Measurements from ENCODE around the gene PCAT6.

The PCAT6 gene

GRCh38 chr1:202848191-202848542 is 37.4 kb downstream of the PCAT6 start:
- DNase-seq (ENCODE audit: low read depth), result no peak

GRCh38 chr1:202850593-202851362 is 40.0 kb downstream of the PCAT6 start:
- DNase-seq (ENCODE audit: low read depth), result no peak

GRCh38 chr1:202852163-202852904 is 41.6 kb downstream of the PCAT6 start:
- no peak for DNase-seq (ENCODE audit: low read depth)

- no peak for DNase-seq (ENCODE audit: low read depth)
Measured at GRCh38 chr1:202854787-202855186, 44.0 kb downstream of the PCAT6 start.

- DNase-seq (ENCODE audit: low read depth), result no peak
Measured at GRCh38 chr1:202856014-202856413, 45.3 kb downstream of the PCAT6 start.

- DNase-seq (ENCODE audit: low read depth), result no peak
Measured at GRCh38 chr1:202857136-202857610, 46.4 kb downstream of the PCAT6 start.

- no peak for DNase-seq (ENCODE audit: low read depth)
Measured at GRCh38 chr1:202858331-202858730, 47.6 kb downstream of the PCAT6 start.

GRCh38 chr1:202858789-202859414 is 48.1 kb downstream of the PCAT6 start:
- no peak for DNase-seq (ENCODE audit: low read depth)

GRCh38 chr1:202860744-202861419 is 50.1 kb downstream of the PCAT6 start:
- DNase-seq (ENCODE audit: low read depth), result peak; percentile 8

All from activated T-helper 9 cell treated with anti-CD3 and anti-CD28 coated beads, Interleukin-2, amount 50 U/mL, for 16 hours (primary cell).